Nephron progenitor cell (in vitro differentiated cells): ENCODE measurements around the gene B4GALNT4.
A peak's percentile ranks its signal among the peaks of the same experiment; 100 is the strongest.

Source experiments
- DNase-seq: peaks from one replicate; pipeline ENCODE4 v3.0.0; 2021
- H3K27ac Mint-ChIP-seq: 2 replicates; pipeline ENCODE4 v1.8.0; 2021; ENCODE audit warnings: mild to moderate bottlenecking, moderate library complexity, mixed read lengths
- H3K27me3 Mint-ChIP-seq: 2 replicates; pipeline ENCODE4 v1.8.0; 2021; ENCODE audit warnings: mild to moderate bottlenecking, low read depth, mixed read lengths; ENCODE audit not compliant: poor library complexity
- H3K36me3 Mint-ChIP-seq: 2 replicates; pipeline ENCODE4 v1.8.0; 2021; ENCODE audit warnings: low read depth, mixed read lengths
- H3K4me1 Mint-ChIP-seq: 2 replicates; pipeline ENCODE4 v1.8.0; 2021; ENCODE audit warnings: mixed read lengths
- H3K4me3 Mint-ChIP-seq: 2 replicates; pipeline ENCODE4 v1.8.0; 2021; ENCODE audit warnings: mild to moderate bottlenecking, moderate library complexity, mixed read lengths
- H3K9me3 Mint-ChIP-seq: 2 replicates; pipeline ENCODE4 v1.8.0; 2021; ENCODE audit warnings: mild to moderate bottlenecking, moderate library complexity, mixed read lengths
- TF ChIP-seq, protein P1 (sequence below): fragments of 200-600 bp; sonication (generic); IDR thresholded peaks from 2 replicates; pipeline ENCODE4 v1.5.0; 2021; ENCODE audit warnings: antibody characterized with exemption

B4GALNT4 gene

DNA sequence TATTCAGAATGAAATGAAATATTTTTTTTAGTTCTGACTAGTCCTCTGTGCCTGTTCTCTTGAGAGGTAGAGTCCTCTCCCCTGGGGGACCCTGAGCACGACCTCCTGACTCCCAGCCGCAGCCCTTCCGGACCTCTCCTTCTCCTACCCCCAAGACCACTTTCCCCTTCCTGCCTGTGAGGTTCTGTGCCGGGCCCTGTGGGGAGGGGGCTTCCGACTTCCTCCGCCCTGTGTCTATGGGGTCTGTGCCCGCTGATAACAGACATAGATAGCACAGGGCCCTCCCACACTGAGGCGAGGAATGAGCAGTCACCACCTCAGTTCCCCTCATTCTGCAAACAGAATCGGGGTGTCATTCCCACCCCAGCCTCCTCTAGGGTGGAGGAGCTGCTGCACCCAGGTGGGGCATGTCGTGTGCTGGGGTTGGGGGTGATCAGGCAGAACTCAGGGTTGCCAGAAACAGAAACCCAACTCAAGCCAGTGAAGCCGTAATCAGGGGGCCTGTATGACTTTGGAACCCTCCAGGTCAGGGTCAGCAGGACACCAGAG, 12.9 kb downstream of the B4GALNT4 start:
- Mint-ChIP-seq H3K27ac (peak overlapping the region; percentile 96), H3K27me3 (peaks cover 3% of the 10 kb centered on the region), H3K4me1 (peaks cover 20% of the 10 kb centered on the region), H3K36me3 (peaks cover 60% of the 10 kb centered on the region), H3K4me3 (no peak overlapping the region), H3K9me3 (peaks cover 14% of the 10 kb centered on the region)
- DNase-seq, result no peak
- TF ChIP-seq, protein P1, sequence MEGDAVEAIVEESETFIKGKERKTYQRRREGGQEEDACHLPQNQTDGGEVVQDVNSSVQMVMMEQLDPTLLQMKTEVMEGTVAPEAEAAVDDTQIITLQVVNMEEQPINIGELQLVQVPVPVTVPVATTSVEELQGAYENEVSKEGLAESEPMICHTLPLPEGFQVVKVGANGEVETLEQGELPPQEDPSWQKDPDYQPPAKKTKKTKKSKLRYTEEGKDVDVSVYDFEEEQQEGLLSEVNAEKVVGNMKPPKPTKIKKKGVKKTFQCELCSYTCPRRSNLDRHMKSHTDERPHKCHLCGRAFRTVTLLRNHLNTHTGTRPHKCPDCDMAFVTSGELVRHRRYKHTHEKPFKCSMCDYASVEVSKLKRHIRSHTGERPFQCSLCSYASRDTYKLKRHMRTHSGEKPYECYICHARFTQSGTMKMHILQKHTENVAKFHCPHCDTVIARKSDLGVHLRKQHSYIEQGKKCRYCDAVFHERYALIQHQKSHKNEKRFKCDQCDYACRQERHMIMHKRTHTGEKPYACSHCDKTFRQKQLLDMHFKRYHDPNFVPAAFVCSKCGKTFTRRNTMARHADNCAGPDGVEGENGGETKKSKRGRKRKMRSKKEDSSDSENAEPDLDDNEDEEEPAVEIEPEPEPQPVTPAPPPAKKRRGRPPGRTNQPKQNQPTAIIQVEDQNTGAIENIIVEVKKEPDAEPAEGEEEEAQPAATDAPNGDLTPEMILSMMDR, result no peak

DNA sequence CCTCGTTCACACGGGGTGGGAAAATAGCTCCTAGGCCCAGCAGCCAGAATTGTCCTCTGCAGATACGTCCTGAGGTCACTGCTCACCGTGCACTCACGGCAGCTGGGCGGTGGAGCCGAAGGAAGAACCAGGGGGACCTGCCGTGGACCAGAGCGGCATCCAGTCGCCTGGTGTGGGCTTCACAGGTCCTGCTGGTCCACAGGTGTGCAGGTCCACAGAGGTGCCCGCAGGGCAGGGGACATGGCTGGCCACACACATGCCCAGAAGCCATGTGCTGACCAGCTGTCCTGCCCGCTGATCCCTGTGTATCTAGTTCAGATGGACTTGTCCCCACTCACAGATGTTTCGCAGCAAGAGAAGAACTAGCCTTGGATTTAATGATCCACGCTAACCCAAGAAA, 14.1 kb downstream of the B4GALNT4 start:
- DNase-seq, result no peak
- Mint-ChIP-seq H3K9me3 (peaks cover 17% of the 10 kb centered on the region), H3K36me3 (peaks cover 50% of the 10 kb centered on the region), H3K4me3 (no peak overlapping the region), H3K4me1 (peaks cover 28% of the 10 kb centered on the region), H3K27me3 (peaks cover 3% of the 10 kb centered on the region), H3K27ac (peak overlapping the region; percentile 83)
- TF ChIP-seq, protein P1, result no peak

DNA sequence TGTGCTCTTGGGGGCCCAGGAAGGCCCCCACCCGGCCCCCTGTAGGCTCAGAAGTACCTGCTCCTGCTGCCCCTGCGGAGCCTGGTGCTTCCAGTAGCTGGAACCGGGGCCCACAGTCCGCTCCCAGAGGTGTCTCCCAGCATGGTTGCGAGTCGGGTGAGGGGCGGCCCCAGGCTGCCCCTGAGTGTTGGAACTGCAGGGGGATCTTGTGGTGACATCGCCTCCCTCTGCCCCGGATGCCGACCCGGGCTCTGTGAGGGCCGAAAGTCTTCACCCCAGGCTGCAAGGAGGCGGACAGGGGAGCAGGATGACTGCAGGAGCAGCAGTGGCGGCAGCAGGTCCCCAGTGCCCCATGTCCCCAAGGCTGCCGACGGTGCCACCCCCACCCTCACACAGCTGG, 15.2 kb downstream of the B4GALNT4 start:
- Mint-ChIP-seq H3K27me3 (peaks cover 3% of the 10 kb centered on the region), H3K4me1 (peaks cover 38% of the 10 kb centered on the region), H3K36me3 (peaks cover 40% of the 10 kb centered on the region), H3K27ac (no peak overlapping the region), H3K9me3 (peaks cover 17% of the 10 kb centered on the region), H3K4me3 (no peak overlapping the region)
- DNase-seq, result no peak
- TF ChIP-seq, protein P1, result no peak

DNA sequence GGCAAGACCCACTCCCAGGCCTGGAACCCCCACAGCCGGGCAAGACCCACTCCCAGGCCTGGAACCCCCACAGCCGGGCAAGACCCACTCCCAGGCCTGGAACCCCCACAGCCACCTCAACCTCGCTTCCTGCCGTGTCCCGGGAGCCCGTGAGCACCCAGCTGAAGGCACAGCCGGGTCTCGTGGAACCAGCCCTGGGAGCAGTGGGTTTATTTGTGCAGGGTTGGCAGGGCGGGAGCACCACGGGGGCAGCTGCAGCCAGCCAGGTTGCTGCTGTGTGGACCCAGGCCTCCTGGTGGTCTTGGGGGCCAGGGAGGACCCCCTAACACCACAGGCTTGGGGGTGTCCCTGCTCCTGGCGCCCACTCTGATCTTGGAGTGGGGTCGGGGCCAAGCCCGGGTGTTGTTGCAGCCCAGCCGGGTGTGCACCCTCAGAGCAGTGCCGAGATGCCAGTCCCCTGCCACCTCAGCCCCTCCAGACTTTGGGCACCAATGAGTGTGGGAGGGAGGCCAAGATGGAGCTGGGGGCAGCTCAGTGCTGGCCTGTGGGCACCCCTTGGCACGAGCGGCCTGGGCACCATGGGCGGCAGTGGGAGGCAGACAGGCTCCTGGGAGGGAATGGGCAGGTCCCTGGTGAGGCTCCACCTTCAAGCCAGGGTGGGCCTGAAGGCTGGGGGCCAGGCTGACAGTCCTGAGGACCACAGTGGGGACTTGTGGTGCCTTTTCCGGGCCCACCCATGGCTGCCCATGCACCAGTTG, 16.5 kb downstream of the B4GALNT4 start:
- Mint-ChIP-seq H3K4me1 (peaks cover 45% of the 10 kb centered on the region), H3K27me3 (peaks cover 3% of the 10 kb centered on the region), H3K36me3 (peaks cover 32% of the 10 kb centered on the region), H3K27ac (no peak overlapping the region), H3K4me3 (no peak overlapping the region), H3K9me3 (peaks cover 17% of the 10 kb centered on the region)
- DNase-seq, result no peak
- TF ChIP-seq, protein P1, result no peak

DNA sequence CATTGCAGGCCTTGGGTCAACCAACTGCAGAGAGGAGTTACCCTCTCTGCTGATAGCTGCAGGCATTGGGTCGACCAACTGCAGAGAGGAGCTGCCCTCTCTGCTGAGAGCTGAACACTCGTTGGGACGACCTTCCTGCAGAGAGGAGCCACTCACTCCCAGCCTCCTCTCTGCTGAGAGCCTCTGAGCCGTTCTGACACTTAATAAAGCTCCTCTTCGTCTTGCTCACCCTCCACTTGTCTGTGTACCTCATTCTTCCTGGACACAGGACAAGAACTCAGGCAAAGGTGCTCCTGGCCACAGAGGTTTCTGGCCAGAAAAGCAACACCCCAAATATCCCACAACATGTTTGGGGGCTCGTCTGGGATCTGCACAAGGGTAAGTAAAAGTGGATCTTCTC, 17.2 kb downstream of the B4GALNT4 start:
- TF ChIP-seq, protein P1, result no peak
- Mint-ChIP-seq H3K27ac (no peak overlapping the region), H3K36me3 (peaks cover 29% of the 10 kb centered on the region), H3K9me3 (peaks cover 17% of the 10 kb centered on the region), H3K4me1 (peaks cover 45% of the 10 kb centered on the region), H3K27me3 (peaks cover 3% of the 10 kb centered on the region), H3K4me3 (no peak overlapping the region)
- DNase-seq, result no peak
